ENCODE measurements around the gene MMP17. TPM values are rescaled to one million over a fixed set of nuclear protein-coding genes. Genes with fewer than 3 reads are reported as not detected.
A peak's percentile ranks its signal among the peaks of the same experiment; 100 is the strongest.

The MMP17 gene
- total RNA-seq, 6 donors from 2014 or later = 3.1 to 7.1 (median 5.9) TPM

- TF ChIP-seq EP300 (IDR thresholded peaks at IDR 0.05) (no peak), POLR2AphosphoS5 (IDR thresholded peaks at IDR 0.05) (no peak), POLR2A (IDR thresholded peaks at IDR 0.05) (no peak), CTCF (IDR thresholded peaks at IDR 0.05) (no peak)
- WGBS, 2 donors = 81 to 84% methylated on average over 14 to 23 of the region's 23 CpGs
- DNase-seq (peak in 1 of 2 donors; percentile 50), ATAC-seq (ENCODE audit: low FRiP score in 2 of 2) (no peak)
- Histone ChIP-seq H3K4me3 (no peak overlapping the region), H3K4me1 (peaks cover 28 to 40% (median 29%) of the 10 kb centered on the region in 4 donors), H3K27me3 (peaks cover 2 to 44% (median 22%) of the 10 kb centered on the region in 4 donors), H3K9me3 (no peaks in the 10 kb centered on the region), H3K27ac (no peak overlapping the region), H3K36me3 (no peaks in the 10 kb centered on the region)
Observed at GRCh38 chr12:131833288-131833895, 5.2 kb downstream of the MMP17 start.

GRCh38 chr12:131833896-131834641 is 5.9 kb downstream of the MMP17 start:
- 51 to 72% methylated on average over 4 to 15 of the region's 23 CpGs for WGBS, 2 donors
- no peak for TF ChIP-seq EP300 (IDR thresholded peaks at IDR 0.05)
- TF ChIP-seq CTCF (IDR thresholded peaks at IDR 0.05) = peak in 1 of 6 experiments; percentile 5
- no peak for TF ChIP-seq POLR2A (IDR thresholded peaks at IDR 0.05)
- TF ChIP-seq POLR2AphosphoS5 (IDR thresholded peaks at IDR 0.05) = no peak
- peak in 1 of 2 donors; percentile 62 for DNase-seq
- no peaks in the 10 kb centered on the region for H3K9me3 ChIP-seq
- no peak overlapping the region for H3K27ac ChIP-seq
- no peak overlapping the region for H3K4me3 ChIP-seq
- peaks cover 22 to 33% (median 24%) of the 10 kb centered on the region in 4 donors for H3K4me1 ChIP-seq
- no peak for ATAC-seq (ENCODE audit: low FRiP score in 2 of 2)
- H3K27me3 ChIP-seq = peaks cover 2 to 38% (median 16%) of the 10 kb centered on the region in 4 donors
- no peaks in the 10 kb centered on the region for H3K36me3 ChIP-seq

GRCh38 chr12:131834798-131835615 is 6.8 kb downstream of the MMP17 start:
- DNase-seq = peak in 1 of 2 donors; percentile 61

More at GRCh38 chr12:131834798-131835615, 6.8 kb downstream of the MMP17 start:
- Histone ChIP-seq H3K4me1 (peaks cover 12 to 24% (median 14%) of the 10 kb centered on the region in 4 donors), H3K27me3 (peaks cover 2 to 29% (median 10%) of the 10 kb centered on the region in 4 donors), H3K36me3 (no peaks in the 10 kb centered on the region), H3K27ac (no peak overlapping the region), H3K4me3 (no peak overlapping the region), H3K9me3 (no peaks in the 10 kb centered on the region)
- TF ChIP-seq EP300 (IDR thresholded peaks at IDR 0.05) = no peak
- no peak for TF ChIP-seq POLR2AphosphoS5 (IDR thresholded peaks at IDR 0.05)
- TF ChIP-seq CTCF (IDR thresholded peaks at IDR 0.05) = no peak
- no peak for TF ChIP-seq POLR2A (IDR thresholded peaks at IDR 0.05)
- 60 to 69% methylated on average over 1 to 20 of the region's 20 CpGs for WGBS, 2 donors
- ATAC-seq (ENCODE audit: low FRiP score in 2 of 2) = no peak
